Fibroblast of lung (primary cell): ENCODE results near the gene MRPL4. TPM values are rescaled to one million over a fixed set of nuclear protein-coding genes. Genes with fewer than 3 reads are reported as not detected.
A peak's percentile ranks its signal among the peaks of the same experiment; 100 is the strongest.

Experiments used
- DNase-seq, 2 donors: peaks; one replicate each; pipeline versions ENCODE4 v3.0.0 to v3.0.0-alpha.2; 2010; ENCODE audit warnings: low read depth in 2 of 2
- H2AFZ ChIP-seq: 2 replicates; pipeline ENCODE4 v1.5.1; 2012; ENCODE audit warnings: low read length, control low read depth, inconsistent platforms
- H3K27ac ChIP-seq: 2 replicates; pipeline ENCODE4 v1.5.1; 2011; ENCODE audit warnings: low read length, control low read depth; ENCODE audit not compliant: insufficient read depth
- H3K27me3 ChIP-seq: 2 replicates; pipeline ENCODE4 v1.5.1; 2011; ENCODE audit warnings: mild to moderate bottlenecking, low read length; ENCODE audit not compliant: control insufficient read depth, insufficient read depth
- H3K36me3 ChIP-seq: 2 replicates; pipeline ENCODE4 v1.5.1; 2011; ENCODE audit warnings: low read length; ENCODE audit not compliant: control insufficient read depth, insufficient read depth
- H3K4me1 ChIP-seq: 2 replicates; pipeline ENCODE4 v1.5.1; 2011; ENCODE audit warnings: low read length; ENCODE audit not compliant: control insufficient read depth, insufficient read depth; ENCODE audit errors: extremely low read depth
- H3K4me2 ChIP-seq: 2 replicates; pipeline ENCODE4 v1.5.1; 2011; ENCODE audit warnings: low read length, control low read depth; ENCODE audit not compliant: insufficient read depth; ENCODE audit errors: extremely low read depth
- H3K4me3 ChIP-seq, 4 experiments: fragments of 200-600 bp in 1 of 4; sonication (generic) in 1 of 4; replicated peaks in 1 of 4; 2 replicates each; pipeline ENCODE4 v1.5.1; 2011 to 2016; ENCODE audit warnings: low read length in 4 of 4, low read depth in 3 of 4, mild to moderate bottlenecking in 3 of 4, control low read depth in 2 of 4, inconsistent platforms in 1 of 4, mixed read lengths in 1 of 4; ENCODE audit not compliant: insufficient read depth in 1 of 4; ENCODE audit errors: control extremely low read depth in 1 of 4
- H3K79me2 ChIP-seq: 2 replicates; pipeline ENCODE4 v1.5.1; 2012; ENCODE audit warnings: mild to moderate bottlenecking, low read length, inconsistent platforms; ENCODE audit not compliant: control insufficient read depth, insufficient read depth
- H3K9ac ChIP-seq: 2 replicates; pipeline ENCODE4 v1.5.1; 2011; ENCODE audit warnings: mild to moderate bottlenecking, low read length, control low read depth; ENCODE audit not compliant: insufficient read depth
- H3K9me3 ChIP-seq: 2 replicates; pipeline ENCODE4 v1.5.1; 2012; ENCODE audit warnings: low read depth, low read length; ENCODE audit not compliant: control insufficient read depth, insufficient read depth
- H4K20me1 ChIP-seq: 2 replicates; pipeline ENCODE4 v1.5.1; 2011; ENCODE audit warnings: low read length; ENCODE audit not compliant: control insufficient read depth, insufficient read depth; ENCODE audit errors: extremely low read depth
- CTCF ChIP-seq, 2 donors: IDR thresholded peaks in 1 of 2; conservative IDR thresholded peaks in 1 of 2; 1 replicate in 1 of 2; 2 replicates in 1 of 2; pipeline ENCODE4 v1.5.1; 2011 to 2012; ENCODE audit warnings: low read length in 2 of 2, control low read depth in 1 of 2, inconsistent platforms in 1 of 2, low read depth in 1 of 2, mild to moderate bottlenecking in 1 of 2
- EZH2 ChIP-seq: IDR thresholded peaks from 2 replicates; pipeline ENCODE4 v1.5.1; 2012; ENCODE audit warnings: low read length, control low read depth, mild to moderate bottlenecking; ENCODE audit errors: missing control alignments
- polyA plus RNA-seq, 2 donors: library from polyadenylated mRNA; depleted of rRNA in 1 of 2; stranded (reverse) in 1 of 2; unstranded in 1 of 2; fragments of >200 nt; gene quantifications; 2 replicates each; pipeline ENCODE4 v1.2.1, GENCODE V29; 2011 to 2012; ENCODE audit warnings: missing spikeins in 1 of 2
- total RNA-seq: library from RNA; depleted of rRNA; stranded (reverse); fragments of >200 nt; gene quantifications from 2 replicates; pipeline ENCODE4 v1.2.1, GENCODE V29; 2014

MRPL4 gene
- total and polyA plus RNA-seq, 2 donors (not counting 1 experiment from before 2014, with no cell fraction given): 17.2 to 25.7 TPM

- Histone ChIP-seq H3K27me3 (no peaks in the 10 kb centered on the region), H3K27ac (no peak overlapping the region), H3K36me3 (no peaks in the 10 kb centered on the region), H3K4me2 (no peak overlapping the region), H3K9ac (no peak overlapping the region), H2AFZ (no peak overlapping the region), H3K4me3 (no peak overlapping the region), H3K4me1 (no peaks in the 10 kb centered on the region), H4K20me1 (no peaks in the 10 kb centered on the region), H3K9me3 (no peaks in the 10 kb centered on the region), H3K79me2 (no peaks in the 10 kb centered on the region)
- DNase-seq: no peak
- no peak for TF ChIP-seq CTCF (conservative IDR thresholded peaks at IDR 0.05 in 1 of 2, IDR thresholded peaks at IDR 0.05 in 1 of 2; ENCODE audit: low read depth in 1 of 2, low read length in 2 of 2)
- no peak for TF ChIP-seq EZH2
Observed at GRCh38 chr19:10211061-10211460, 41.0 kb upstream of the MRPL4 start.

- no peak for DNase-seq
Observed at GRCh38 chr19:10211691-10212090, 40.3 kb upstream of the MRPL4 start.

GRCh38 chr19:10214784-10215183 is 37.2 kb upstream of the MRPL4 start:
- TF ChIP-seq EZH2: no peak
- TF ChIP-seq CTCF (conservative IDR thresholded peaks at IDR 0.05 in 1 of 2, IDR thresholded peaks at IDR 0.05 in 1 of 2; ENCODE audit: low read depth in 1 of 2, low read length in 2 of 2): no peak
- Histone ChIP-seq H3K4me2 (no peak overlapping the region), H3K27ac (no peak overlapping the region), H3K4me3 (no peak overlapping the region), H2AFZ (no peak overlapping the region), H3K79me2 (no peaks in the 10 kb centered on the region), H3K9ac (no peak overlapping the region), H3K36me3 (no peaks in the 10 kb centered on the region), H3K9me3 (no peaks in the 10 kb centered on the region), H3K27me3 (no peaks in the 10 kb centered on the region), H4K20me1 (no peaks in the 10 kb centered on the region), H3K4me1 (no peaks in the 10 kb centered on the region)
- peak in 1 of 2 donors; percentile 77 for DNase-seq

More at GRCh38 chr19:10211691-10212090, 40.3 kb upstream of the MRPL4 start:
- Histone ChIP-seq H3K9me3 (no peaks in the 10 kb centered on the region), H3K4me2 (no peak overlapping the region), H3K27me3 (no peaks in the 10 kb centered on the region), H3K36me3 (no peaks in the 10 kb centered on the region), H3K4me3 (no peak overlapping the region), H3K4me1 (no peaks in the 10 kb centered on the region), H3K79me2 (no peaks in the 10 kb centered on the region), H3K27ac (no peak overlapping the region), H3K9ac (no peak overlapping the region), H2AFZ (no peak overlapping the region), H4K20me1 (no peaks in the 10 kb centered on the region)
- TF ChIP-seq CTCF (conservative IDR thresholded peaks at IDR 0.05 in 1 of 2, IDR thresholded peaks at IDR 0.05 in 1 of 2; ENCODE audit: low read depth in 1 of 2, low read length in 2 of 2) (no peak), EZH2 (no peak)
